ENCODE results near the gene ICAM2. TPM values are rescaled to one million over a fixed set of nuclear protein-coding genes. Genes with fewer than 3 reads are reported as not detected.
"Not testable (repeated sequence)": the region's sequence is repeated elsewhere in the genome, so short reads cannot be mapped to it uniquely, and the experiment has no call there.

The ICAM2 gene
- total and polyA plus RNA-seq, 9 donors, result 26.4 to 35.1 (median 31.4) TPM

DNA sequence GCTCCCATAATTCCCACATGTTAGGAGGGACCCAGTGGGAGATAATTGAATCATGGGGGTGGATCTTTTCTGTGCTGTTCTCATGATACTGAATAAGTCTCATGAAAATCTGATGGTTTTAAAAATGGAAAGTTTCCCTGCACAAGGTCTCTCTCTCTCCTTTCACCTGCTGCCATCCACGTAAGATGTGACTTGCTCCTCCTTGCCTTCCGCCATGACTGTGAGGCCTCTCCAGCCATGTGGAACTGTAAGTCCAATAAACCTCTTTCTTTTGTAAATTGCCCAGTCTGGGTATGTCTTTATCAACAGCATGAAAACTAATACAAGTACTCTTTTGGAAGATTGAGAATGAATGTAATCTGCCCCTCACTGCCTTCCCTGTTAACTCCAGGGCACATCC, 37.8 kb downstream of the ICAM2 start:
- H3K27ac ChIP-seq (ENCODE audit: low read length), result peak overlapping the region; percentile 92
- peaks cover 85% of the 10 kb centered on the region for H3K4me1 ChIP-seq (ENCODE audit: control insufficient read depth, insufficient read depth, low read length)
- WGBS (ENCODE audit: insufficient coverage), result no CpG with 5 or more reads among the region's 2 CpGs
- H3K9me3 ChIP-seq (replicated peaks; ENCODE audit: control insufficient read depth, low read depth, low read length); H3K4me3 ChIP-seq (ENCODE audit: low read length); H3K36me3 ChIP-seq (ENCODE audit: control insufficient read depth, insufficient read depth, low read length); H3K27me3 ChIP-seq (ENCODE audit: control insufficient read depth, insufficient read depth, low read length); DNase-seq: not testable (repeated sequence)

GRCh38 chr17:63978272-63979200, 41.9 kb downstream of the ICAM2 start:
- H3K27me3 ChIP-seq (ENCODE audit: control insufficient read depth, insufficient read depth, low read length), result no peaks in the 10 kb centered on the region
- no peak for DNase-seq
- H3K9me3 ChIP-seq (replicated peaks; ENCODE audit: control insufficient read depth, low read depth, low read length), result peaks cover 3% of the 10 kb centered on the region
- H3K4me3 ChIP-seq (ENCODE audit: low read length), result no peak overlapping the region
- H3K4me1 ChIP-seq (ENCODE audit: control insufficient read depth, insufficient read depth, low read length), result peaks cover 86% of the 10 kb centered on the region
- WGBS (ENCODE audit: insufficient coverage), result 37% methylated on average over 9 of the region's 13 CpGs
- H3K36me3 ChIP-seq (ENCODE audit: control insufficient read depth, insufficient read depth, low read length), result peaks cover 3% of the 10 kb centered on the region
- H3K27ac ChIP-seq (ENCODE audit: low read length), result peak overlapping the region; percentile 85

GRCh38 chr17:63976702-63977101, 43.7 kb downstream of the ICAM2 start:
- H3K4me3 ChIP-seq (ENCODE audit: low read length), result no peak overlapping the region
- H3K9me3 ChIP-seq (replicated peaks; ENCODE audit: control insufficient read depth, low read depth, low read length), result no peaks in the 10 kb centered on the region
- no peaks in the 10 kb centered on the region for H3K27me3 ChIP-seq (ENCODE audit: control insufficient read depth, insufficient read depth, low read length)
- peaks cover 78% of the 10 kb centered on the region for H3K4me1 ChIP-seq (ENCODE audit: control insufficient read depth, insufficient read depth, low read length)
- DNase-seq, result no peak
- H3K36me3 ChIP-seq (ENCODE audit: control insufficient read depth, insufficient read depth, low read length), result peaks cover 12% of the 10 kb centered on the region
- 38% methylated on average over 3 of the region's 3 CpGs for WGBS (ENCODE audit: insufficient coverage)
- H3K27ac ChIP-seq (ENCODE audit: low read length), result no peak overlapping the region

DNA sequence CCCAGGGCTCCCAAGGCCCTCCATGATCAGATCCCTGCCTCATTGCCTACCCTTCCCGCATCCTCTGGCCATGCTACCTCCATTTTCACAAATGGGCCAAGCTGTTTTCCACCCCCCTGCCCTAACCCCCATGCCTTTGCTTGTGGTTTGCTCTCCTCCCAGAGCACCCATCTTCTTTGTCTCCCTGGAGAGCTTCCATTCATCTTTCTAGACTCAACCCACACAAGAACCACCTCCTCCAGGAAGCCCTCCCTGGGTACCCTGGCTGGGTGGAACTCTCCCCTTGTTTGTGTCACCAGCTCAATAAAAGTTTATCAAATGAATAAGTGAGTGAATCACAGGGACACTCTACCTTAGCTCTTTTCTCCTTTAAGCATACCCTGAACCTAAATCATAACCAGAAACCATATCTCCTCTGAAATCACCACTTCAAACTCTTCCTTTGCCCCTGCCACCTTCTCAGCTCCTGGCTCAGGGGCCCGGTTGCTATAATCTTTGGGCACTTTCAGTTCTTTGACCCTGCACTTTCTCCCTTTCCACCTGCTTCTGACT, 44.8 kb downstream of the ICAM2 start:
- H3K4me1 ChIP-seq (ENCODE audit: control insufficient read depth, insufficient read depth, low read length), result peaks cover 73% of the 10 kb centered on the region

DNA sequence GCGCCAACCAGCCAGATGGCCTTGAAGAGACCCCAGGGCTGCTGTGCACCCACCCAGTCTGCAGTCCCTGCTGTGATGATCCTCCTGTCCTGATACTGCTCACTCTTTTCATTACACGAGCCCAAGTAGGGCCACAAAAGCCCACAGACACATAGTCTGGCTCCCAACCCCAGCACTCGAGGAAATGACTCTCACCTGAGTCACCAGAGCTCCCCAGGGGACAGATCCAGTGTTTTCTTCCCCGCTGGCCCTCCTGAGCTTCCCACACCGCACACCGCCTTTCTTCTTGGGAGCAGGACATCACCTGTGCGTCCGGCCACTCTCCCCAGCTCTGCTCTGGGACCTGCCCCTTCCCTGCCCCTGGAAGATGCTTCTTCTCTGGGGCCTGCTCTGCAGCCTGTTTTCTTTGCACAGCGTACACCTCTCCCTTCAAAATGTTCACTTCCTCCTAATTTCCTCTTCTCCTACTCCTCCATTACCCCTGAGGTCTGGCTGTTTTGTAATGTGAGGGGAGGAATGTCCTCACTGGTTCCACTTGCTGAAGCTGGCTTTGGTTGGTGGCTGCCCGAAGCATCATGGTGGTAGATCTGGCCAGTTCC, 45.7 kb downstream of the ICAM2 start:
- Histone ChIP-seq H3K27me3 (ENCODE audit: control insufficient read depth, insufficient read depth, low read length) (no peaks in the 10 kb centered on the region), H3K27ac (ENCODE audit: low read length) (peak overlapping the region; percentile 86), H3K36me3 (ENCODE audit: control insufficient read depth, insufficient read depth, low read length) (peaks cover 24% of the 10 kb centered on the region), H3K4me3 (ENCODE audit: low read length) (no peak overlapping the region), H3K9me3 (replicated peaks; ENCODE audit: control insufficient read depth, low read depth, low read length) (no peaks in the 10 kb centered on the region), H3K4me1 (ENCODE audit: control insufficient read depth, insufficient read depth, low read length) (peaks cover 64% of the 10 kb centered on the region)
- WGBS (ENCODE audit: insufficient coverage), result 64% methylated on average over 9 of the region's 10 CpGs
- DNase-seq, result no peak

More for the DNA sequence above, 44.8 kb downstream of the ICAM2 start:
- H3K4me3 ChIP-seq (ENCODE audit: low read length), result no peak overlapping the region
- H3K27ac ChIP-seq (ENCODE audit: low read length), result peak overlapping the region; percentile 47
- no peak for DNase-seq
- H3K27me3 ChIP-seq (ENCODE audit: control insufficient read depth, insufficient read depth, low read length), result no peaks in the 10 kb centered on the region
- no peaks in the 10 kb centered on the region for H3K9me3 ChIP-seq (replicated peaks; ENCODE audit: control insufficient read depth, low read depth, low read length)
- WGBS (ENCODE audit: insufficient coverage), result 81% methylated on average over 2 of the region's 2 CpGs
- H3K36me3 ChIP-seq (ENCODE audit: control insufficient read depth, insufficient read depth, low read length), result peaks cover 22% of the 10 kb centered on the region

DNA sequence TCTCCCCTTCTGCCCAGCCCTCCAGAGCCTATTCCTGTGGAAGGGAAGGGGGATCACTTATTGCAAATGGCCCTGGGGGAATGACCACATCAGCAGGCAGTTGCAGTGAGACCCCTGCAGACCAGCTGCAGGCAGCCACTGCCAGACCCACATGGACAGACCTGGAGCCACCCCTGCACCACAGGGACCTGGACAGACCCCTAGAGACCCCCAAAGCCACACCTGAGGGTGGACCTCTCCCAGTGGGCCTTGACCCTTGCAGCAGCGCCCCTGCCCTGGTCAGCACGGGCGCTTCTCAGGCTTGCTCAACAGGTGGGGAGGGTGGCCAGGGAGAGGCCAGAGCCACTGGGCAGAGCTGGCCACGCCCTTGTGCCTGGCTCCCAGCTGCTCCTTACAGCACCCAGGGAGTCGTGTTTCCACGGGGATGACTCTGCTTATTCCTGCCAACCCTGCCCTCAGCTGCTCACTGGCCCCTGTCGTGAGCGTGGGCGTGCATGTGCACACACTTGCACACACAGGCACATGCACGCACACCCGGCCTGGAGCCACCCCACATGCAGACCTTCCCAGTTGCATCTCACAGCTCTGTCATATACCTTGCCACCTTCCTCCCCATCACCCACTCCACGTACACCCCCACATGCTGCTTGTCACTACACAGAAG, 46.4 kb downstream of the ICAM2 start:
- peak; percentile 72 for DNase-seq

DNA sequence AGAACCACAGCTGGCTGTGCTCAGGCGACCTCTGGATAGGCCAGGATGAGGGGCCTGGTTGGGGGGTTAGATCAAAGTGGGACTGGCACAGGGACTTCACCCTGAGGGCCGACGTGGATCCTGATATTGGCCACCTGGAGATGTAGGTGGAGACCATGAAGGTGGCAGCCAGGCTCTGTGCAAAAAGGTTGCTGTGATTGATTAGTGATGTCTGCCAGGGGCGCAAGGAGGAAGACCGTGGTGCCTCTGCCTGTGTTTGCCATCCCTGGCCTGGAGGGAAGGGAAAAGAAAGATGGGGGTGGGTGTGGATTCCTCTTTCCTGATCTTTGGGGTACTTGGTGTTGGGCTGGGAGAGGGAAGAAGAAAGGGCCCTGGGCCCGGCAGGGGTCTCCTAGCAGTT, 47.2 kb downstream of the ICAM2 start:
- Histone ChIP-seq H3K4me1 (ENCODE audit: control insufficient read depth, insufficient read depth, low read length) (peaks cover 50% of the 10 kb centered on the region), H3K4me3 (ENCODE audit: low read length) (no peak overlapping the region), H3K36me3 (ENCODE audit: control insufficient read depth, insufficient read depth, low read length) (peaks cover 27% of the 10 kb centered on the region), H3K27ac (ENCODE audit: low read length) (peak overlapping the region; percentile 45), H3K9me3 (replicated peaks; ENCODE audit: control insufficient read depth, low read depth, low read length) (no peaks in the 10 kb centered on the region), H3K27me3 (ENCODE audit: control insufficient read depth, insufficient read depth, low read length) (no peaks in the 10 kb centered on the region)
- WGBS (ENCODE audit: insufficient coverage), result 84% methylated on average over 5 of the region's 6 CpGs
- no peak for DNase-seq

More for the DNA sequence above, 46.4 kb downstream of the ICAM2 start:
- Histone ChIP-seq H3K27ac (ENCODE audit: low read length) (peak overlapping the region; percentile 86), H3K27me3 (ENCODE audit: control insufficient read depth, insufficient read depth, low read length) (no peaks in the 10 kb centered on the region), H3K4me1 (ENCODE audit: control insufficient read depth, insufficient read depth, low read length) (peaks cover 58% of the 10 kb centered on the region), H3K9me3 (replicated peaks; ENCODE audit: control insufficient read depth, low read depth, low read length) (no peaks in the 10 kb centered on the region), H3K36me3 (ENCODE audit: control insufficient read depth, insufficient read depth, low read length) (peaks cover 27% of the 10 kb centered on the region), H3K4me3 (ENCODE audit: low read length) (no peak overlapping the region)
- WGBS (ENCODE audit: insufficient coverage), result 63% methylated on average over 9 of the region's 12 CpGs

DNA sequence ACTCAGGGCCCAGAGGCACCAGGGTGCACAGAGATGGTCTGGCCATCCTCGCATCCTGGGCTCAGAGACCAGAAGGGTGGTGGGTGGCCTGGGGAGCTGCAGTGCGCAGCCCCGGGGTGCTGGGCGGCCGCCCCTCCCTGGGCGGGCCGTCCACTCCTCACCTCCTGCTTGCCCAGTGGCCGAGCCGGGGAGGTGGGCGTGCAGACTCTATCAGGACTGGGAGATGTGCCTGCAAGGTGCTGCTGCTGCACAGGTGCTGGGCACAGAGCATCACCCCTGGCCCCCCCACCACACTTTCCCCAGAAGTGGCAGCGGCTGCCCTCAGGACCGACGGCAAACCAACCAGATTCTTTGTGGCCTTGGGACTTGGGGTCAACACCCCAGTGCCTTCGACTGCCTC, 47.6 kb downstream of the ICAM2 start, which contains the start of gene SCN4A:
TSS of gene SCN4A (minus strand) at position 123 of the 400 bp plus-strand sequence. CDS start at position 46, 77 bp downstream.
- H3K4me3 ChIP-seq (ENCODE audit: low read length), result no peak within 1 kb of the TSS
- DNase-seq, result no peak
- H3K27me3 ChIP-seq (ENCODE audit: control insufficient read depth, insufficient read depth, low read length), result no peaks in the 10 kb centered on the region
- H3K27ac ChIP-seq (ENCODE audit: low read length), result peak within 1 kb of the TSS; percentile 45
- H3K4me1 ChIP-seq (ENCODE audit: control insufficient read depth, insufficient read depth, low read length), result peaks cover 47% of the 10 kb centered on the region
- peaks cover 31% of the 10 kb centered on the region for H3K36me3 ChIP-seq (ENCODE audit: control insufficient read depth, insufficient read depth, low read length)
- WGBS (ENCODE audit: insufficient coverage), result 100% methylated on average over 2 of the region's 14 CpGs
- no peaks in the 10 kb centered on the region for H3K9me3 ChIP-seq (replicated peaks; ENCODE audit: control insufficient read depth, low read depth, low read length)

- Histone ChIP-seq H3K27me3 (ENCODE audit: control insufficient read depth, insufficient read depth, low read length) (no peaks in the 10 kb centered on the region), H3K36me3 (ENCODE audit: control insufficient read depth, insufficient read depth, low read length) (peaks cover 38% of the 10 kb centered on the region), H3K9me3 (replicated peaks; ENCODE audit: control insufficient read depth, low read depth, low read length) (no peaks in the 10 kb centered on the region), H3K4me3 (ENCODE audit: low read length) (no peak overlapping the region), H3K4me1 (ENCODE audit: control insufficient read depth, insufficient read depth, low read length) (peaks cover 13% of the 10 kb centered on the region), H3K27ac (ENCODE audit: low read length) (no peak overlapping the region)
- DNase-seq, result no peak
- 43% methylated on average over 5 of the region's 10 CpGs for WGBS (ENCODE audit: insufficient coverage)
These were observed 51.2 kb downstream of the ICAM2 start for GRCh38 chr17:63969278-63969677.
